ENCODE results near the gene RASA4B.
"Not testable (repeated sequence)": the region's sequence is repeated elsewhere in the genome, so short reads cannot be mapped to it uniquely, and the experiment has no call there.

Gene RASA4B

DNA sequence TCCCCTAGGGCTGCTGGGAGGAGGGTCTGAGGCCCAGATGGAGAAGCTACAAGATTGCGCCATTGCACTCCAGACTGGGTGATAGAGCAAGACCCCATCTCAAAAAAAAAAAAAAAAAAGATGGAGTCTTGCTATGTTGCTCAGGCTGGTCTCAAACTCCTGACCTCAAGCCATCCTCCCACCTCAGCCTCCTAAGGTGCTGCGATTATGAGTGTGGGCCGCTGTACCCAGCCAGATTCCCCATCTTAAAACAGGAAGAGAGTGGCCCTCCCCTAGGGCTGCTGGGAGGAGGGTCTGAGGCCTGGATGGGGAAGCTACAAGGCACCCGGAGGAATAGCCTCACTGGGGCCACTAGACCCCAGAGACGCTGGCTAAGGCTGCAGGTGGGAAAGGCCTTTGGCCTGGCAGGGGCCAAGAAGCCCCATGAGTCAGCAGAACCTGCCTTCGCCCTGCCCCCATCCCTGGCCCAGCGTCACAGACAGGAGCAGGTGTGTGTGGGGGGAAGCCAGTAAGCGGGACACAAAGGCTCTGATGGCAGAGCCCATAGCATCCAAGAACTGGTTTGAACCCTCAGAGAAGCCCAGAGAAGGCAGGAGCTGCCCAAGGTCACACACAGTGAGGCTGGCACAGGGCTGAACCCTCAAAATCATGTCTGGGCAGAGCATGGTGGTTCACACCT, 10.0 kb downstream of the RASA4B start:
- not testable (repeated sequence) for H3K4me1 ChIP-seq (ENCODE audit: control insufficient read depth, insufficient read depth, low read length); H3K36me3 ChIP-seq (ENCODE audit: control insufficient read depth, insufficient read depth, low read length, severe bottlenecking); H3K27me3 ChIP-seq (replicated peaks; ENCODE audit: control insufficient read depth, insufficient read depth, low read length); H3K9me3 ChIP-seq (ENCODE audit: control insufficient read depth, low read length); H3K4me3 ChIP-seq (ENCODE audit: low read length); H3K9ac ChIP-seq (ENCODE audit: low read length); DNase-seq (ENCODE audit: low read depth)

DNA sequence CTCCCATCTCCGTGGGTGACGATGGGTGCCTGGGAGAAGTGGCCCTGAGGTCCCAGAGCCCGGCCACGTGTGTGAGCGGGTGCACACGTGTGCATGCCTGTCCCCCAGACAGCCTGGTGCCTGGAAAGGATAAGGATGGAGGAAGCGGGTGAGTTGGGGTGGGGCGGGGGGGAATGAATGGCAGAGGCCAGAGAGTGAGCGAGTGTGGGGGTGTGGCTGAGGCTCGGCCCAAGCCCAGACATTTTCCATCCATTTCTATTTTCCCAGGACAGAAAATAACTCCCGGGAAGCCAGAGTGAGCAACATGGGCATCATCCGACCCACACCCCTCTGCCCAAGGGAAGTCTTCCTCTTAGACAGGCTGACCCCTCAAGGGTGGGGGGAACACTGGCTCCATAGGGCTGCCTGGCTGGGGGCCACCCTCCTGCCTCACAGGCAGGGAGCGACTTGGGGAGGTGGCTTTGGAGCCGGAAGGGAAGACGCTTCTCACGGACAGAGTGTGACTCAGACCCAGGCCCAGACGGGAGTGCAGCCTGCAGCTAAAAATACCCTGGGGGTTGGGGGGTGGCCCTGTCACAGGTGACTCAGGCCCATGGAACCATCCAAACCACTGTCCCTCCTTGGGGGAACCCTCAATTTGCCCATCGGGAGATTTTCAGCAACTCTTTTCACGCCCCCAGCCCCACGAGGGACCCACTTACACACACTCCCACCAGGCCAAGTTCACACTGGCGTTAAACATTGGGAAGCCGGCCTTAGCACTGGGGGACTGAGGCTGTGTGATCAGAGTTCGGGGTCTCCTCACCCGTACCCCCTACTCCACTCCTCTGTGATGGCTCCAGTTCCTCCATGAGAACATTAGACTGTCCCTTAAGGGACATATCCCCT, 12.0 kb downstream of the RASA4B start:
- H3K4me1 ChIP-seq (ENCODE audit: control insufficient read depth, insufficient read depth, low read length); H3K9ac ChIP-seq (ENCODE audit: low read length); H3K9me3 ChIP-seq (ENCODE audit: control insufficient read depth, low read length); H3K36me3 ChIP-seq (ENCODE audit: control insufficient read depth, insufficient read depth, low read length, severe bottlenecking); H3K27me3 ChIP-seq (replicated peaks; ENCODE audit: control insufficient read depth, insufficient read depth, low read length); H3K4me3 ChIP-seq (ENCODE audit: low read length); DNase-seq (ENCODE audit: low read depth): not testable (repeated sequence)

DNA sequence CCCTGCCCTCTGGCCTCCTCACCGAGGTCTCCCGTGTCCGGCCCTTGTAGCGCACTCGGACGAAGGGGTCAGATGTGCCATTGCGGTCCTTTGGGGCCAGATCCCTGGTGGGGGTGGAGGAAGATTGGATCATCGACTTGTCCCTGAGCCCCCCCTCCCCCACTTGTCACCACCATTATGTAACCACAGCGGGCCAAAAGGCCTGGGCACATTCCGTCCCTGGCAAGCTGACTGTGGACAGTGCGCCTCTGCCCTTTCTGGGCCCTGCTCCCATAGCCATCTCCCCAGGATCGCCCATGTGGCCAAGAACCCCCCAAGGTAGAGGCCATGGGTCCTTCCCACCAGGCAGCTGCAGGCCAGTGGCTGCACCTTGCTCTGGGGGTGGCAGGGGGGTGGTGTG, 14.4 kb downstream of the RASA4B start:
- H3K9me3 ChIP-seq (ENCODE audit: control insufficient read depth, low read length); H3K4me3 ChIP-seq (ENCODE audit: low read length); H3K4me1 ChIP-seq (ENCODE audit: control insufficient read depth, insufficient read depth, low read length); H3K27me3 ChIP-seq (replicated peaks; ENCODE audit: control insufficient read depth, insufficient read depth, low read length); H3K9ac ChIP-seq (ENCODE audit: low read length); H3K36me3 ChIP-seq (ENCODE audit: control insufficient read depth, insufficient read depth, low read length, severe bottlenecking); DNase-seq (ENCODE audit: low read depth): not testable (repeated sequence)

DNA sequence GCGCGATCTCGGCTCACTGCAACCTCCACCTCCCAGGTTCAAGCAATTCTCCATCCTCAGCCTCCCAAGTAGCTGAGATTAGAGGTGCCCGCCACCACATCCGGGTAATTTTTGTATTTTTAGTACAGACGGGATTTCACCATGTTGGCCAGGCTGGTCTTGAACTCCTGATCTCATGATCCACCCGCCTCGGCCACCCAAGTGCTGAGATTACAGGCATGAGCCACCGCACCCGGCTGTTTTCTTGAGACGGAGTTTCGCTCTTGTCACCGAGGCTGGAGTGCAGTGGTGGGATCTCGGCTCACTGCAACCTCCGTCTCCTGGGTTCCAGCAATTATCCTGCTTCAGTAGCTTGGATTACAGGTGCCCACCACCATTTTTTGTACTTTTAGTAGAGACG, 19.3 kb downstream of the RASA4B start:
- H3K4me1 ChIP-seq (ENCODE audit: control insufficient read depth, insufficient read depth, low read length); H3K9ac ChIP-seq (ENCODE audit: low read length); H3K27me3 ChIP-seq (replicated peaks; ENCODE audit: control insufficient read depth, insufficient read depth, low read length); H3K9me3 ChIP-seq (ENCODE audit: control insufficient read depth, low read length); H3K4me3 ChIP-seq (ENCODE audit: low read length); H3K36me3 ChIP-seq (ENCODE audit: control insufficient read depth, insufficient read depth, low read length, severe bottlenecking); DNase-seq (ENCODE audit: low read depth): not testable (repeated sequence)

DNA sequence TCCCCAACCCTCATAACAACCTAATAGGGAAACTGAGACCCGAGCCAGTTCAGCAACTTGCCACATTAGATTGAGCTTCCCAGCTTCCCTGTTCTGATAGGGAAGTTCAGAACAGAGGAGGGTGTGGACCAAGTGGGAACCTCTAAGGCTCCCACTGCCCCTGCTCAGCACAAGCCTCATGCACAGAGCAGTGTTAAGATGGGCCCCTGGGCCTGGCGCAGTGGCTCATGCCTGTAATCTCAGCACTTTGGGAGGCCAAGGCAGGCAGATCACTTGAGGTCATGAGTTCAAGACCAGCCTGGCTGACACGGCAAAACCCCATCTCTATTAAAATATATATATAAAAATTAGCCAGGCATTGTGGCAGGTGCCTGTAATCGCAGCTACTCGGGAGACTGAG, 20.3 kb downstream of the RASA4B start:
- not testable (repeated sequence) for H3K36me3 ChIP-seq (ENCODE audit: control insufficient read depth, insufficient read depth, low read length, severe bottlenecking); H3K9ac ChIP-seq (ENCODE audit: low read length); H3K27me3 ChIP-seq (replicated peaks; ENCODE audit: control insufficient read depth, insufficient read depth, low read length); H3K4me1 ChIP-seq (ENCODE audit: control insufficient read depth, insufficient read depth, low read length); H3K4me3 ChIP-seq (ENCODE audit: low read length); DNase-seq (ENCODE audit: low read depth); H3K9me3 ChIP-seq (ENCODE audit: control insufficient read depth, low read length)

DNA sequence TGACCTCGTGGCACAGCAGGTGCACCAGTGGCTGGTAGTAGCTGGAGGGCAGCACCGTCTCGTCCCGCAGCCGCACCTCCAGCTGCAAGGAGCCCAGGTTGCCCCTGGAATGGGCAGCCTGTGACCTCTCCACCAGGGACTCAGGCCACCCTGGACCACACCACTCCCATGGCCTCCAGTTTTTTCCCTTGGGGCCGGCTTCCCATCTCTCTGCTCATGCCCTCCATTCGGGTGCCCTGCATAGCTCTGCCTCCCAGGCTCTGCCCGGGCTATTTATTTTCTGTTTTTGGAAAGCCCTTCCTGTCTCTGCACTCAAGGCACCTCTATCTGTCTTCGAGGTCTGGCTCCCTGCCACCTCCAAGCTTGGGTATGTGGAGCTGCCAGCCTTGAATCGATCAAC, 20.7 kb downstream of the RASA4B start:
- not testable (repeated sequence) for H3K27me3 ChIP-seq (replicated peaks; ENCODE audit: control insufficient read depth, insufficient read depth, low read length); H3K9me3 ChIP-seq (ENCODE audit: control insufficient read depth, low read length); H3K4me3 ChIP-seq (ENCODE audit: low read length); H3K9ac ChIP-seq (ENCODE audit: low read length); H3K4me1 ChIP-seq (ENCODE audit: control insufficient read depth, insufficient read depth, low read length); DNase-seq (ENCODE audit: low read depth); H3K36me3 ChIP-seq (ENCODE audit: control insufficient read depth, insufficient read depth, low read length, severe bottlenecking)

DNA sequence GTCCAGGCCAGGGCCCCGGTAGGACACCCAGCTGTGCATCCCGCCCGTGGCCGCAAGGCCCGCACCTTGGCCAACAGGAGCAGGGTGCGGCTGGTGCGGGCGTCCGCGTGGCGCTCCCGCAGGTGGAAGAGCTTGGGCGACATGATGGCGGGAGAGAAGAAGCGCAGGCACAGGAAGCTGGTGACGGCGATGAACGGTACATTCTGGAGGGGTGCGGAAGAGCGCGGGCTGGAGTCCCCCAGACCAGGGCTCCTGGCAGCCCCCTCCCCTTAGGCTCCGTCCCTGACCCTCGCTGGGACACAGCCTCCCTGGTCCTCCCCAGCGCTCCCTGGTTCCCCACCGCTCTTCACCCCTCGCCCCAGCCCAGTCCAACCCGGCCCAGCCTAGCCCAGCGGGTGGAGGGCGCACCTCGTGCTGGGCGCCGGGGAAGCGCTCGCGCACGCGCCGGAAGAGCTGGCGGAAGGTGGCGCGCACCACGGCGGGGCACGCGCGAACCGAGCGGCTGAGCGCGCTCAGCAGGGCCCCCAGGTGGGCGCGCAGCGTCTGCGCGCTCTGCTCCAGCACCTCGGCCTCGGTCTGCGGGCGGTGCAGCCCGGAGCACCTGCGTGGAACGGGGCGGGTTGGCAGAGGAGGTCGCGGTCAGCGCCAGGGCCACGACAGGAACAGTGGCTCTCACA, 23.0 kb downstream of the RASA4B start:
- H3K9me3 ChIP-seq (ENCODE audit: control insufficient read depth, low read length); H3K4me3 ChIP-seq (ENCODE audit: low read length); H3K9ac ChIP-seq (ENCODE audit: low read length); H3K36me3 ChIP-seq (ENCODE audit: control insufficient read depth, insufficient read depth, low read length, severe bottlenecking); H3K4me1 ChIP-seq (ENCODE audit: control insufficient read depth, insufficient read depth, low read length); DNase-seq (ENCODE audit: low read depth); H3K27me3 ChIP-seq (replicated peaks; ENCODE audit: control insufficient read depth, insufficient read depth, low read length): not testable (repeated sequence)

DNA sequence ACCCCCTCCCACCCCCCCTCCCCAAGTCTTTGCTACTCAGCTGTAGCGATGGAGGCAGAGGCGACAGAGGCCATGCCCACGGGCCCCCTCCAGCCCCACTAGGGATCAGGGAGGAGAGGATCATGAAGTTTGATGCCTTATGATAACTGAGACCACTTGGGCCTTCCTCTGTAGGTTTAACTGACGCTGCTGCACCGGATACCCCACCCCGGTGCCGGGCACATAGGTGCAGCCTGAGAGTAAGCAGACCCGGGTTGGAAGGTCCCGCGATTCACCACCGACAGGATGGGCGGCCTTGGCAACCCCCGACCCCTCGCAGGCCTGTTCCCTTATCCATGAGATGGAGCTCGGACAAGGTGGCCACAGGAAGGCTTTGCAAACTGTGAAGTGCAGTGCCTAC, 23.6 kb downstream of the RASA4B start:
- DNase-seq (ENCODE audit: low read depth); H3K9ac ChIP-seq (ENCODE audit: low read length); H3K4me3 ChIP-seq (ENCODE audit: low read length); H3K9me3 ChIP-seq (ENCODE audit: control insufficient read depth, low read length); H3K27me3 ChIP-seq (replicated peaks; ENCODE audit: control insufficient read depth, insufficient read depth, low read length); H3K4me1 ChIP-seq (ENCODE audit: control insufficient read depth, insufficient read depth, low read length); H3K36me3 ChIP-seq (ENCODE audit: control insufficient read depth, insufficient read depth, low read length, severe bottlenecking): not testable (repeated sequence)

DNA sequence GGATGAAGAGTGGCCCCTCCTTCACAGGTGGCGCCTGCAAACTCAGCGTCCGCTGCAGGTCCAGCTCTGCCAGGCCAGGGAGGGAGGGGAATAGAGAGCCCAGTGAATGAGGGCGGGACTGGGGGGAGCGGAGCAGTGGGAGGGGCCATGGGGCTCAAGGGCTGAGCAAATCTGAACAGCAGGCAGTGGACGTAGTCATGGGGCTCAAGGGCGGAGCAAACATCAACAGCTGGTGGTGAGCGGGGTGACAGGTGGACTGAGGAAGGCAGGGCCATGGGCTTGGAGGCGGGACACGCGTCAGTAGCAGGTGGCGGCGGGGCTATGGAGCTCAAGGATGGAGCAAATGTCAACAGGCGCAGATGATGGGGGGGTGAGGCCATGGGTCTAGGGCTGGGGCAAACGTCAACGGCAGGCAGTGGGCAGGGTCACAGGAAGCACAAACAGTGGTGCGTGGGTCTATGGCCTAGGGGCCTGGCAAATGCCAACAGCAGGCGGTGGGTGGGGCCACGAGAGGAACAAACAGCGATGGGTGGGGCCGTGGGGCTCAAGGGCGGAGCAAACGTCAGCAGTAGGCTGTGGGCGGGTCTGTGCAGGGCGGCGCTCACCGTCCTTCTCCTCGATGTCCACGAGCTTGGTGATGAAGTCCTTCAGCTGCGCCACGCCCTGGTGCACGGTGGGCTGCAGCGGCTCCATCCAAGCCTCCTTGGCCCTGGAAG, 24.2 kb downstream of the RASA4B start:
- not testable (repeated sequence) for H3K9ac ChIP-seq (ENCODE audit: low read length); H3K4me1 ChIP-seq (ENCODE audit: control insufficient read depth, insufficient read depth, low read length); DNase-seq (ENCODE audit: low read depth); H3K9me3 ChIP-seq (ENCODE audit: control insufficient read depth, low read length); H3K36me3 ChIP-seq (ENCODE audit: control insufficient read depth, insufficient read depth, low read length, severe bottlenecking); H3K27me3 ChIP-seq (replicated peaks; ENCODE audit: control insufficient read depth, insufficient read depth, low read length); H3K4me3 ChIP-seq (ENCODE audit: low read length)

DNA sequence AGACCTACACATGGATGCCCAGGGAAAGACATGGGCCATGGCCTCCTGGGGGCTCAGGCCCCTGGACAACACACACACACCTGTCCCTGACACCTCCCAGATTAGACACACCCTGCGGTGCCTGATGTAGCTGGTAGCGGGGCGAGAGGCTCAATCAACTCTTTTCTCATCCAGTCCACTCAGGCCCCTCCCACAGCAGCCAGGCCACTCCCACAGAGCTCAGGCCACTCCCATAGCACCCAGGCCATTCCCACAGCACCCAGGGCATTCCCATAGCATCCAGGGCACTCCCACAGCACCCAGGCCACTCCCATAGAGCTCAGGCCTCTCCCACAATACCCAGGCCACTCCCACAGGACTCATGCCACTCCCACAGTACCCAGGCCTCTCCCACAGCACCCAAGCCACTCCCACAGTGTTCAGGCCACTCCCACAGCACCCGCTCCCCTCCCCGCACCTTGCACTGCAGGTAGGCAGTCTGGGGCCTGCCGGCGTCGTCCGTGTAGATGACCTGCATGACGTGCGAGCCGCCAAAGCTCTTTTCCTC, 27.0 kb downstream of the RASA4B start:
- H3K9me3 ChIP-seq (ENCODE audit: control insufficient read depth, low read length); H3K4me3 ChIP-seq (ENCODE audit: low read length); H3K9ac ChIP-seq (ENCODE audit: low read length); H3K4me1 ChIP-seq (ENCODE audit: control insufficient read depth, insufficient read depth, low read length); DNase-seq (ENCODE audit: low read depth); H3K36me3 ChIP-seq (ENCODE audit: control insufficient read depth, insufficient read depth, low read length, severe bottlenecking); H3K27me3 ChIP-seq (replicated peaks; ENCODE audit: control insufficient read depth, insufficient read depth, low read length): not testable (repeated sequence)

DNA sequence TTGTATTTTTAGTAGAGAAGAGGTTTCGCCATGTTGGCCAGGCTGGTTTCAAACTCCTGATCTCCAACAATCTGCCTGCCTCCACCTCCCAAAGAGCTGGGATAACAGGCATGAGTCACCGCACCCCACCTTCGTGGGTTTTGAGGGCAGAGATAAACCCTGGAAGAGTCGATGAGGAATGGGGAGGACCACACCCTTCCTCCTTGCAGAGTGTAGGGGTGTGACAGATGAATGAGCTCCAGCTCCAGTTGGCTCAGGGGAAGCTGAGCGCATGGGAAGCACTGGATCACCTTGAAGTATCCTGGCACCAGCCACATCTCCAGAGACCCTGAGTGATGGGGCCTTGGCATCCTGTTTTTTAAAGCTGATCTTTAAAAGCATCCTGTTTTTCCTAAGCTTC, 33.3 kb downstream of the RASA4B start:
- not testable (repeated sequence) for H3K27me3 ChIP-seq (replicated peaks; ENCODE audit: control insufficient read depth, insufficient read depth, low read length); DNase-seq (ENCODE audit: low read depth); H3K4me1 ChIP-seq (ENCODE audit: control insufficient read depth, insufficient read depth, low read length); H3K36me3 ChIP-seq (ENCODE audit: control insufficient read depth, insufficient read depth, low read length, severe bottlenecking); H3K9ac ChIP-seq (ENCODE audit: low read length); H3K4me3 ChIP-seq (ENCODE audit: low read length); H3K9me3 ChIP-seq (ENCODE audit: control insufficient read depth, low read length)
